ENCODE data around the gene RHBDD1.

RHBDD1 gene

GRCh38 chr2:226943862-226944620 is 108.2 kb downstream of the RHBDD1 start:
- DNase-seq = no peak

DNA sequence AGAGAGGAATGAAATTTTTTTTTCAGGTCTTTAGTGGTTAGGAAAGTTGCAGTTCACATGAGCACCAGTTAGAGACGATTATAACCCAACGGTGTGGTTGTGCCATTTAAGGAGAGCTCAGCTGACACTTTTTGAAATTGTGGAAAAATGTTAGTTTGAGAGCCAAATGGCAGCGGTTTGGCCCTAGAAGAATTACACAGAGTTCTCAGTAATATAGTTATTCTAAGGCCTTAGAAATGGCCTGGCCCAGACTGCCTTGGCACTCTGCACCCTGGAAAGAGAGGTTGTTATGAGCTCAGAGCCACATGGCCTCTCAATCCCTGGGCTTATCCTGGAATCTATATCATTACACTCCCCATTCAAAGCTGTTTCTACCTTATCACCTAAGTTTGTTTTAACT is 117.4 kb downstream of the RHBDD1 start:
- DNase-seq = no peak

DNA sequence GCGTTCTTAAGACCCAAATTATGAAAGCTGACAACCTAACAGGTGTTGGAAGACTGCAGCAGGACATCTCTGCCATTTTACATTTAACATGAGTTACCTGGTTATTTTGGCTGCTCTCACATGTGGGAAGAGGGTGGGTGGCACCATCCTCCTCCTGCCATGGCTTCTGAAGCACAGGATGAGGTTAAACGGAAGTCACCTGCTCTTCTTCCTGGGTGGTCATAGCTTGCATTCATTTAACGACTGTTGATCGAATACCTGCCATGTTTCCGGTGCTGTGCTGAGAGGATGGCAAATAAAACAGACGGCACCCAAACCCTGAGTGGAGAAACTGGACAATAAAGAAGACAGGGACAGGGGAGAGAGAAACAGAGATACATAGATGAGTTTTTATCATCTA is 118.0 kb downstream of the RHBDD1 start:
- DNase-seq = no peak

DNA sequence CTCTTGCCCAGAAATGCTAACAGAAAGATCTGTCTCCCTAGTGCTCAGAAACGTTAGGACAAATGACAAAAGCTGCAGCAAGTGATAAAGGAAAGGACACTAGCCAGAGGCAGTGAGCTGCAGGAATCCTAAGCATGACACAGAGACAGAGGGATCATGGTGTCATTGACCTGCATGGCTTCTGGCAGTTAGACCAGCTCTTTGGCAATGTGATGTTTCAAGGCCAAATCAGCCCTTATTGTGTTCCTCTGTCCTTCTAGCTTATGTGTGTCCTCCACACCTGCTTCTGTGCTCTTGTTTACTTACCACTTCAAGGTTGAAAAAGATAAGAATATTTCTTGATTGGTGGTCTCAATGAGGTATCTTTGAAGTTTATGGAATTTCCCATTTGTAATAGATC is 120.8 kb downstream of the RHBDD1 start:
- no peak for DNase-seq

- DNase-seq = no peak
Measured at GRCh38 chr2:226959418-226959817, 123.6 kb downstream of the RHBDD1 start.

DNA sequence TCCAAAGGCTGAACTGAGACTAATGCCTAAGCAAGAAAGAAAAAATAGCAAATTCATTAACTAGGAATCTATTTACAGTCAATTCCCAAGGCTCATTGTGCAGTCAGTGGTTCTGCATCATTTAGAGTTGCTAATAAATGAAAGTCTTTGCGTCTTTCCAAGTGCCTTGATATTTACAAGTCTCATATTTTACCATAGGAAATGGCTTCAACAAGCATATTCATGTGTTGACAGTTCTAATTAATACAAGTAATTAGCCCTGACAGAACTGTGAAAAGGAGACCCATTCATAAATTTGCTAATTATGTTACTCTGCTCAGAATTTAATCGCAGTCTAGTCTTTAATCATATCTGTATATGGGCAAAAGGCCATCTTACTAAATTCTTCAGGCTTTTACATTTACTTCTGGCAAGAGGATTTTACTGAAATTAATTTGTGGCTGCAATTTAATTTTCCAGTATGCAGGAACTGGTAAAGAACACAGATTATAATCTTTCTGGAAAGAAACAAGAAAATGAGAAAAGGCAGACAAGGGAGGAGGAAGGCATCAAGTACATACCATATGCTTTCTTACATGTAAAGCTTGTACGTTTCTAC is 126.4 kb downstream of the RHBDD1 start:
- no peak for DNase-seq

GRCh38 chr2:226963528-226963927 is 127.7 kb downstream of the RHBDD1 start:
- DNase-seq = no peak

DNA sequence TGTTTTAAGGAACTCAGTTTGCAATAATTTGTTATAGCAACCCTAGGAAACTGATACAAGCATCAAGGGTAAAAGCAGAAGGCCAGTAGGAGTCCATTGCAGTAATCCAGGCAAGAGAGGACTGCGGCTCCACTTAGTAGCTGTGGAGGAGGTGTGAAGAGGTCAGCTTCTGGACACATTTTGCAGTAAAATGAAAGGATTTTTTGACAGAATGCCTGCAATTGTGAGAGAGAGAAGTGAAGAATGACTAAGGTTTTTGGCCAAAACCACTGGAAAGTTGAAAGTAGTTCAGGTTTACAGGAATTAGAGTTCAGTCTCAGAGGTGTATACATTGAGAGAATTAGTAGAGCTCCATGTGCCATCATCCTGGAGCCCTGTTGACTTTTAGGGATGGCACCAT is 129.5 kb downstream of the RHBDD1 start:
- no peak for DNase-seq

DNA sequence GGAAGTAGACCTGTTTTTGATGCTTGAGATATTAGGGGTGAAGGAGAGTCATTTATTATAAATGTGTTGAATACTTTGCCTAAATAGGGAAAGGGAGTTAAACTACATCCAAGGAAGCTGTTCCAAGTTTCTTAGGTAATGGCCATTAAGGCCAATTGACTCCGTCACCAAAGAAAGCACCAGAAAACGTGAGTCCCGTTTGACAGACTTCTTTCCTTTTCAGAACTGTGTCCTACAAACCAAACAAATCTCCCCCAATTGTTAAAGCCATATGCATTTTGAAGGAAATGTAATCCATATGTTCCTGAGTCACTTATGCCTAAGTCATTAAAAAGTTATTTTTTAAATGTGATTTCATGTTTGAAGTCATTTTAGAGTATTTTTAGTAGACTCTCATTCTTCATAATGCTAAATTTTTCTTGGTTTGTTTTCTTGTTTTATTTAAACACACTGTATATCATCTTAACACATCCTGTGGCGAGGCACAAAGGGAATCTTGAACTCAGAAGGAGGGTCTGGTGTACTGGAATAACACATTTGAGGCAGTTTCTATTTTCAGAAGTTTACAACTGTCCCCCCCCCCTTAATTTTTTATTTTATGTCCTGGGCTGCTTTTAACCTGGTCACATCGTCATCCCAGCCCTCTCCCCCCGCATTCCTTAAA is 133.7 kb downstream of the RHBDD1 start:
- no peak for DNase-seq

GRCh38 chr2:226970362-226970761 is 134.5 kb downstream of the RHBDD1 start:
- no peak for DNase-seq

- DNase-seq = no peak
Measured at GRCh38 chr2:226971084-226971483, 135.2 kb downstream of the RHBDD1 start.

- DNase-seq = no peak
Measured at GRCh38 chr2:226971770-226972169, 135.9 kb downstream of the RHBDD1 start.

DNA sequence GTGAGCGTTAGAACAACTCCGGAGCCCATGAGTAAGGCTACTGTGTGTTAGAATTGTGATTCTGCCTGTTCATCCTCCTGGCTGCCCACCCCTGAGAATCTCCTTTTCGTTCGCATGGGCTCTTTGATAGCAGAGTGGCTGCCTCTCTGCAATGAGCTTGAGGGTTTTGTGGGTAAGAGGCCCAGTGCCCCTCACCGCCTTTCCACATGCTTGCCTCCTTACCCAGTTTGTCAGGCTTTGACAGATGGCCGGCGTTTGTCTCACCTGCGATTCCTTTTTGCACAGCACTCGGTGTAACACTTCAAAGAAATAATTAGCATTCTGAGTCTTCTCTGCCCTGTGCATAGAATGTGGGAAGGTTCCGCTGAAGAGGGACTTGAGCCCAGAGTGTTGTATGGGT is 138.0 kb downstream of the RHBDD1 start:
- no peak for DNase-seq

- DNase-seq = no peak
Measured at GRCh38 chr2:226977775-226978190, 141.9 kb downstream of the RHBDD1 start.

DNA sequence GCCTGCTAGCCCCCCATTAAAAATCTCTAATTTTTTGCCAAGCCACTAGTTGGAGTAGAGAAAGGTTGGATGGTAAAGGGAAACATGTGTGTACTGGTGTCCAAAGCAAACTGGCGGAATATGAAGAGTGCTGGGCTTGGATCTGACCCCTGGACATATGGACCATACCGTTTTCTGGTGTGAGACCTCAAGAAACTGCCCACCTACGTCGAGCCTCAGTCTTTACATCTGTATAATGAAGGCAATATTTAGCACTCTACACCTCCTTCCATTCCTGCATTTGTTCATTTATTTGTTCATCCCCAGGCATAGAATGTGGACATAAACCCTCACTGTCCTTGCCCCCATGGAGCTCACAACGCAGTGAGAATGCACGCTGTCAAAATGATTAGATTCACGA is 142.4 kb downstream of the RHBDD1 start:
- DNase-seq = no peak

DNA sequence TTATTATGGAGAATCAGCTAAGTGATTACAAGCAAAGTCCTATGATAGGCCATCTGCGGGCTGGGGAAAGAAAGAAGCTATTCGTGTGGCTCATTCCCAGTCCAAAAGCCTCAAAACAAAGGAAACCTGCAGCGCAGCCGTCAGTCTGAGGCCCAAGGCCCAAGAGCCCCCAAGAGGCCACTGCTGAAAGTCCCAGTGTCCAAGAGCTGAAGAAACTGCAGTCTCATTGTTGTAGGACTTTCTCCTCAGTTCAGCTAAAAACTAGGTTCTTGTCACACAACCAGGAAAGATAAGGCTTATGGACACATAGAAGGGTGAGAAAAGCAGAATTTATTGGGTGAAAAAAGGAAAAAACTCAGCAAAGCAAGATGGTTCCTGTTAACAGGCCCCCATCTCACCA is 143.2 kb downstream of the RHBDD1 start:
- DNase-seq = no peak

DNA sequence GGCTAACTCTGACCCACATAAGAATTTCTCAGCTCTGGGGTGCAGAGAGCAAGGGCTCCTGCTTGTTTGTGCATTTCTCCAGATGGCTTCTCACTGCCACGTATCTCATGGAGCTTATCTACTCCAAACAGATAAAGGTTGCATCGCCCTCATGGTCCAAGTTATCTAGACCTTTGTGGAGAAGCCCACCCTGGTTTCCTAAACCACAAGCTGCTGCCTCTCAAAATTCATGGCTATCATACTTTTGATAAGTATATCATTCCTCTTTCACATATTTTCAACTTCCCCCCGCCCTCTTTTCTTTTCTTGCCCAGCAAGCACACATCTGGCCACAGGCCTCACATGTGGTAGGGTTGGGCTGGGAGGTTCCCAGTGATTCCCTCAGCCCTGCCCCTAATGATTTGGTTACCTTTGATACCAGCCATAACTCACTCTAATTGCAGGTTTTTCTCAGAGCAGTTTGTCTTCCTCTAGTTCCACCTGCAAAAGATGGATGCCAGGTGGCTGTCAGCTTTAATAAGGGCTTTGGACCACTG is 146.0 kb downstream of the RHBDD1 start:
- no peak for DNase-seq

DNA sequence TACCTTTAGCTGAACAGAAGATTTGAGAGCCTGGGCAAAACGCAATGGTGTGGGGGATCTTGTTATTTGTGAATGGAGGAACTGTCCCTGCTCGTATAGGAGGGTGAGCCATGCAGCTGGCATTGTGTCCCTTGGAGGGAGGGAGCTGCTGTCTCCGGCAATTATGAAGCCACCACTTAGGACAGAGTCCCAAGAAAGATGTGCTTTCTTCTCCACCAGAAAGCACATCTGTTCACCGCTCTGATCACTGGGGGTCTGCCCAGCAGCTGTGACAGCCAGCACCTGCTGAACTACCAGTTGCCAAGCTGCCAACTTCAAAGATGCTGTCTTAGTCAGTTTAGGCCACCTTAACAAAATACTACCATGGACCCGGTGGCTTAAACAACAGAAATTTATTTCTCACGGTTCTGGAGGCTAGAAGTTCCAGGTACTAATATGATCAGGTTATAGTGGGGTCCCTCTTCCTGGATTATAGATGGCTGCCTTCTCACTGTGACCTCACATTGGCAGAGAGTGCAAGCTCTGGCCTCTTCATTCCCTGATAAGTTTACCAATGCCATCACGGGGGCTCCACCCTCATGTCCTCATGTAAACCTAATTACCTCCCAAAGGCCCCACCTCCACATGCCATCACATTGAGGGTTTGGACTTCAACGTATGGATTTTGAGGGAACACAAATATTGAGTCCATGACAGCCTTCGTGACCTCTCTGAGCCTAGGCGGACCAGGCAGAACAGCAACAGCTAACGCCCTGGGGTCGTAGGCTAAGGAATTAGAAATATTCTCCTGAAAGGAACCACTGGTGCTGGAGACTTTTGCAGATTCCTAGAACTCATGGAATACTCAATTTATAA is 148.3 kb downstream of the RHBDD1 start:
- no peak for DNase-seq

DNA sequence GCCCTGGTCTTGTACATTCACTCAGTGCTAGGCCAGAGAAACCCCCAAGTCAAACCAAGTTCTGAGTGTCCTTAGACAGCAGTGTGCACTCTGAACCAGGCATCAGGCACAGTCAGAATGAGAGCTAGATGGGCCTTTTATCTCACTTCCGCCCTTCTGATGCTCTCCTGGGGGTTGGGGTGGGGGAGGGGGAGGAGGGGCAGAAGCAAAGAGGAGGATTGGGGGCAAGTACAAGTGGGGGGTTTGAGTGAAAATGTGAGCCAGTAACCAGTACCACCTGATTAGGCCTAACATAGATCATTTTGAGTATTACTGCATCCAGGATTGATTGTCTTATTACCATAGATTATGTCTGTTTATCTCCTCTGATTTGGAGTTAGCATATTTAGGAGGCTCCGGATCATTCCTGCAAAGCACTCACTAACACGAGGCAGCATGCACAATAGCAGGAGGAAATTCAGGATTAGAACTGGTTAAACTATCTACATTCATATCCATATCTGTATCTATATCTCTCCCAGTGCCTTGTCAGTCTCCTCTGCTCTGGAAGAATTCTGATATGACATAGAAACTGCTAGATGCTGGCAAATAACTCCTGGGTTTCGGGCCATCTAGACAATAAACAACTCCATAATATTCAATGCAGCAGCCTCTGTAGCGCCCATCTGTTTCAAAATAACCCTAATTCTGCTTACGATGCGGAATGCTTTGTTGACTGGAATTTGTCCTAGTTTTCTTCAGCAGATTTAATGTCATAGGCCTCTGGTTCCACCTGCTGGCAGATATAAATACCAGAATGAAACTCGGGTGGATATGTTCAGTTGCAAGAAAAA is 149.1 kb downstream of the RHBDD1 start:
- no peak for DNase-seq

GRCh38 chr2:226985583-226985946 is 149.7 kb downstream of the RHBDD1 start:
- DNase-seq = no peak

GRCh38 chr2:226991663-226992062 is 155.8 kb downstream of the RHBDD1 start:
- no peak for DNase-seq

DNA sequence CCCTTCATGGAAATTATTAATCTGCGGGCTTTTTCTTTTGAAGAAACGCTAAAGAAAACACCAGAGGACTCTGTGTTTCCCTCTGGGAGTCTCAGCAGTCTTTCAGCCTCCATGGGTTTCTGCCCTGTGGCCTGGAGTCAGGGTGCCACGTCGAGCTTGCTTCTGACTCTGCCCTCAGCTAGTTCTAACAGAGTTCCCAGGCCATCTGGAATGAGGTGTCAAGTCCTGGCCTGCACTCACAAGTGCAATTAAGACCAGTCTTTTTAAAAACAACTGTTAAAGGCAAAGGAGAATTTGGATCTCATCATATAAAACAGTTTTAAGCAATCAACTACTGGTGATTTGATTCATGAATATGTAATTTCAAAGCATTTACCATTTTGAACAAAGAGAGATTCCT is 157.3 kb downstream of the RHBDD1 start:
- no peak for DNase-seq
